ENCODE measurements around the gene BLM. TPM values are rescaled to one million over a fixed set of nuclear protein-coding genes. Genes with fewer than 3 reads are reported as not detected.

BLM gene
- total and polyA plus RNA-seq, 5 donors: 8.1 to 45.3 (median 22.9) TPM

- Histone ChIP-seq H3K27ac (ENCODE audit: low read length) (no peak overlapping the region), H3K9me3 (ENCODE audit: control insufficient read depth, low read length) (no peaks in the 10 kb centered on the region), H3K4me1 (ENCODE audit: control insufficient read depth, insufficient read depth, low read length) (peaks cover 5% of the 10 kb centered on the region), H3K4me3 (ENCODE audit: low read length) (no peak overlapping the region), H3K27me3 (ENCODE audit: control insufficient read depth, insufficient read depth) (no peaks in the 10 kb centered on the region)
- ATAC-seq (no peak), DNase-seq (no peak)
- 86% methylated on average over 10 of the region's 10 CpGs for WGBS
- intact Hi-C loops (cut with DNase I): no loop called here
Observed at GRCh38 chr15:90812171-90812957, 95.2 kb downstream of the BLM start.

DNA sequence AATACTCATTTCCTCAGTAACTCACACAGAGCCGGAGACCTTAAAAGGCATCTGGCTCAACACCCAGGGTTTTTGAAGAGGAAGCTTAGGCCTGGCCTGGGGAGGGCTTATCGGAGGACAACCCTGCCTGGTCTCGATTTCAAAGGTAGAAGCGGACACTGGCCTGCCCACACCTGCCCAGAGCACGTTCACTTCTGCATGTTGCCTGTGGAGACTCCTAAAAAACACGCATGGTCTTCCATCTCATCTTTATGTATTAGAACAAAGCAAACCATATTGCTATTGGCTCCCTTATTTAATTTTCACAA is 95.8 kb downstream of the BLM start:
- peaks cover 5% of the 10 kb centered on the region for H3K4me1 ChIP-seq (ENCODE audit: control insufficient read depth, insufficient read depth, low read length)
- H3K27ac ChIP-seq (ENCODE audit: low read length): no peak overlapping the region
- H3K27me3 ChIP-seq (ENCODE audit: control insufficient read depth, insufficient read depth): no peaks in the 10 kb centered on the region
- H3K4me3 ChIP-seq (ENCODE audit: low read length): no peak overlapping the region
- H3K9me3 ChIP-seq (ENCODE audit: control insufficient read depth, low read length): no peaks in the 10 kb centered on the region
- 90% methylated on average over 6 of the region's 6 CpGs for WGBS
- DNase-seq (no peak), ATAC-seq (no peak)
- intact Hi-C loops (cut with DNase I): no loop called here

GRCh38 chr15:90813796-90814190 is 96.6 kb downstream of the BLM start:
- Histone ChIP-seq H3K27me3 (ENCODE audit: control insufficient read depth, insufficient read depth) (no peaks in the 10 kb centered on the region), H3K4me1 (ENCODE audit: control insufficient read depth, insufficient read depth, low read length) (no peaks in the 10 kb centered on the region), H3K9me3 (ENCODE audit: control insufficient read depth, low read length) (no peaks in the 10 kb centered on the region), H3K27ac (ENCODE audit: low read length) (no peak overlapping the region), H3K4me3 (ENCODE audit: low read length) (no peak overlapping the region)
- DNase-seq: no peak
- no peak for ATAC-seq
- intact Hi-C loops (cut with DNase I): no loop called here
- 82% methylated on average over 2 of the region's 2 CpGs for WGBS

GRCh38 chr15:90814191-90814821 is 97.2 kb downstream of the BLM start:
- DNase-seq (no peak), ATAC-seq (peak in 1 of 2 donors; percentile 31)
- H3K4me3 ChIP-seq (ENCODE audit: low read length): no peak overlapping the region
- intact Hi-C loops (cut with DNase I): no loop called here
- H3K4me1 ChIP-seq (ENCODE audit: control insufficient read depth, insufficient read depth, low read length): no peaks in the 10 kb centered on the region
- H3K27ac ChIP-seq (ENCODE audit: low read length): no peak overlapping the region
- no peaks in the 10 kb centered on the region for H3K27me3 ChIP-seq (ENCODE audit: control insufficient read depth, insufficient read depth)
- WGBS: 74% methylated on average over 13 of the region's 13 CpGs
- no peaks in the 10 kb centered on the region for H3K9me3 ChIP-seq (ENCODE audit: control insufficient read depth, low read length)

DNA sequence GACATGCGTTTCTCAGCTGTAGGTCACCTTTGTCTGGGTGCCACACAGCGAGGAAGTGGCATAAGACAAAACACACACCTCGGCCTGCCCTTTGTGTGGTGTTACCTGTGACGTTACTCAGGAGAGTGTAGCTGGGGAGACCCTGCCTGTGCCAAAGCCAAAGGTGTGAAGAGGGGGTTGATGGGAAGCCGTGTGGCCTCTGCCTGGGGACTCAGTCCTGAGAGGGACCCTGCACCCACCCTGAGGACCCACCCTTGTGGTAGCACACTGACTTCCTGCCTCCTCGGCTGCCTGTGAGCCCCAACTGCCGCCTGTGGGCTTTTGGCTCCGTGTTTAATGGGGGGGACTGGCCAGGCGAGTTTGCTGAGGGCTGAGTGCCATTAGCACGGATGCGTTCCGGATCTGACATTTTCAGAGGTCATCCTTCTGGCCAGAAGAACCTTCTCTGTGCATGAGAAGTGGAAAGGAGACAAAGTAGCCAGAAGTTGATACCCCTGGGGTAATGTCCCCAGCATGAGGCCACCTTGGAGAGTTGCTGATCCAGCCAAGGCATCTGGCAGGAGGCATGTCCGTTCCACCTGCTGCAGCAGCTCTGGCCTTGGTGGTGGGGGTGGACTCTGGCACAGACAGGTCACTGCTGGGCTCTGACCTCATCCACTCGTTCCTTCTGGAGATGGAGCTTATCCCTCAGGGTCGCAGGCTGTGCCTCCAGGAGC is 99.4 kb downstream of the BLM start:
- DNase-seq (no peak), ATAC-seq (no peak)
- 91% methylated on average over 15 of the region's 15 CpGs for WGBS
- H3K9me3 ChIP-seq (ENCODE audit: control insufficient read depth, low read length): no peaks in the 10 kb centered on the region
- H3K4me1 ChIP-seq (ENCODE audit: control insufficient read depth, insufficient read depth, low read length): no peaks in the 10 kb centered on the region
- H3K27ac ChIP-seq (ENCODE audit: low read length): no peak overlapping the region
- H3K4me3 ChIP-seq (ENCODE audit: low read length): no peak overlapping the region
- no peaks in the 10 kb centered on the region for H3K27me3 ChIP-seq (ENCODE audit: control insufficient read depth, insufficient read depth)
- intact Hi-C loops (cut with DNase I): no loop called here

DNA sequence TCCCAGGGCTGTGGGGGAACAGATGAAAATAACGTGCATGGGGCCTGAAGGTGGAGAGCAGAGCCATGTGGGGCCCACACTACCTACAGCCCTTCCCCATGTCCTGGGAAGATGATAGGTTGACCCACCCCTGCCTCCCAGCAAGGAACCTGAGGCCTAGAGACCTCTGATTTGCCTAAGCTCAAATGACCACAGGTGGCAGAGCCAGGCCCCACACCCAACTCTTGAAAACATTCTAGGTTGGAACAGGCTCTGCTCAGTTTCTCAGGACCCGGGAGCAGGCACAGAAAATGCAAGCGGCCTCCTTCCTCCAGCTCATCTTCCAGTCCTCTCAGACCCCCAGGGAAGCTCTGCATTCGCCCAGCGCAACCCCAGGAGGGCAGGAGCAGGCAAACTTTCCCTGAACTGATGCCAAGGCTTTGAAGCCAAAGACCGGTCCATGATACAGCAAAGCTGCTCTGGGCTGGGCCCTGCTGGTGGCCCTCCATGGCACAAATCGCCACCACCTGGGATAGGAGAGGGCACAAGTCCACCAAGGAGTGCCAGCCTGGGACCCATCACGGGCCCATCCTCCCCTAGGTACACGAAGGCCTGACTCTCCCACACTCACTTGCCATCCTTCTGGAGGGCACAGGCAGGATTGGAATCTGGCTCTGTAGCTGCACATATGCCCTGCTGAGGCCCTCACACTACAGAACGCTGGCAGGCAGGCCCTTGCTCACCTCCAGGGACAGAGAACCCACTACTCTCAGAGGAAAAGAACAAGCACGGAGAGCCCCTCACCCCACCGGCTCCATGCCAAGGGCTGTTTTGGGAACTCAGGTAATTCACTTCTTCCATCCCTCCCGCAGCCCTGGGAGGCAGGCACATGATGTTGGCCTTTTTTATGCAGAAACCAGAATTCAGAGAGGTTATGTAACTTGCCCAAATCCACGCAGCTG is 100.2 kb downstream of the BLM start:
- H3K9me3 ChIP-seq (ENCODE audit: control insufficient read depth, low read length): no peaks in the 10 kb centered on the region
- H3K4me3 ChIP-seq (ENCODE audit: low read length): no peak overlapping the region
- ATAC-seq: no peak
- intact Hi-C loops (cut with DNase I): no loop called here
- H3K27me3 ChIP-seq (ENCODE audit: control insufficient read depth, insufficient read depth): no peaks in the 10 kb centered on the region
- WGBS: 83% methylated on average over 14 of the region's 14 CpGs
- no peak overlapping the region for H3K27ac ChIP-seq (ENCODE audit: low read length)
- DNase-seq: no peak
- no peaks in the 10 kb centered on the region for H3K4me1 ChIP-seq (ENCODE audit: control insufficient read depth, insufficient read depth, low read length)

DNA sequence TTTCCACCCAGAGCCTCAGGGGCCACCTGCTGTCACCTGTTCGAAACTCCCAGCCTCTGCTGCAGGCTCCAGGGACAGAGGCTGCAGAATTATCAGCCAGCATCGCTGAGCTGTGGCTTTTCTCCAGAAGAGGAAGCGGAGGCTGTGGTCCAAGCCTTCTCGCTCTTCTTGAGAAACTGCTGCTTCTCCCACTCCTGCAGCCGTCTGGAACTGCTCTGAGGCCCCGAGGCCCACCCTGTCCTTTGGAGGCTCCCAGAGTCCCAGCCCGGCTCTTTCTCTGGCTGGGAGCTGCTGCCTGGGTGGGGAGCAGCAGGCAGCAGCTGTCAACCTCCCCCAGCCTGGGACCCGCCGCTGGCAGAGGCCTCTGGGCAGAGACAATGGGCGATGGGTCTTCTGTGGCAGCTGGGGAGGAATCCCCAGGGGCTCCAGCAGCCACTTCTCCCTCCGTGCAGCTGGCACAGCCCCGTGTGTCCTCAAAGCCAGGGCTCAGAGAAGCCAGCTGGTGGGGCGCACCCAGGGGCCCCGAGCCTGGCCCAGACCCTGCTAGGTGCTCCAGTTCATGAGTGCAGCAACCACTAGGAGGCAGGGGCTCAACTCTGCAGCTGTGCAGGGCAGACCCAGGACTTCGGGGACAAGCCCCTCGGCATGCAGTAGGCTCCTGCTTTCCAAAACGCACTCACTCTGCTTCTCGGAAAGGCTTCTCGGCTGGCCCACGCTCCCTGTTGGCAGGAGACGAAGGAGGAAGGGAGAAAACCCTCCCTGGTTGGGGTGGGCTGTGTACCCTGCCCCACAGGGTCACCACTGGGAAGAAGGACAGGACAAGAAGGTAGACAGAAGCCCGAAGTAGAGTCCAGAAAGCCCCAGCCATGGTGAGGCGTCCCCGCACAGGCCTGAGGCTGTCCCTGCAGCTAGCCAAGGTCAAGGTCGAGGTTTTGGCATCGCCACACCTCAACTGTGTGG is 101.4 kb downstream of the BLM start:
- intact Hi-C loops (cut with DNase I): no loop called here
- H3K4me3 ChIP-seq (ENCODE audit: low read length): no peak overlapping the region
- peak in 1 of 3 donors; percentile 68 for DNase-seq
- no peak overlapping the region for H3K27ac ChIP-seq (ENCODE audit: low read length)
- no peaks in the 10 kb centered on the region for H3K27me3 ChIP-seq (ENCODE audit: control insufficient read depth, insufficient read depth)
- peak; percentile 12 to 42 for ATAC-seq
- 59% methylated on average over 26 of the region's 26 CpGs for WGBS
- H3K9me3 ChIP-seq (ENCODE audit: control insufficient read depth, low read length): no peaks in the 10 kb centered on the region
- H3K4me1 ChIP-seq (ENCODE audit: control insufficient read depth, insufficient read depth, low read length): no peaks in the 10 kb centered on the region

- DNase-seq (no peak), ATAC-seq (peak; percentile 52 to 64)
- H3K9me3 ChIP-seq (ENCODE audit: control insufficient read depth, low read length): no peaks in the 10 kb centered on the region
- 90% methylated on average over 6 of the region's 6 CpGs for WGBS
- no peak overlapping the region for H3K27ac ChIP-seq (ENCODE audit: low read length)
- H3K4me3 ChIP-seq (ENCODE audit: low read length): no peak overlapping the region
- intact Hi-C loops (cut with DNase I): no loop called here
- no peaks in the 10 kb centered on the region for H3K4me1 ChIP-seq (ENCODE audit: control insufficient read depth, insufficient read depth, low read length)
- H3K27me3 ChIP-seq (ENCODE audit: control insufficient read depth, insufficient read depth): no peaks in the 10 kb centered on the region
Observed at GRCh38 chr15:90819390-90819789, 102.2 kb downstream of the BLM start.

DNA sequence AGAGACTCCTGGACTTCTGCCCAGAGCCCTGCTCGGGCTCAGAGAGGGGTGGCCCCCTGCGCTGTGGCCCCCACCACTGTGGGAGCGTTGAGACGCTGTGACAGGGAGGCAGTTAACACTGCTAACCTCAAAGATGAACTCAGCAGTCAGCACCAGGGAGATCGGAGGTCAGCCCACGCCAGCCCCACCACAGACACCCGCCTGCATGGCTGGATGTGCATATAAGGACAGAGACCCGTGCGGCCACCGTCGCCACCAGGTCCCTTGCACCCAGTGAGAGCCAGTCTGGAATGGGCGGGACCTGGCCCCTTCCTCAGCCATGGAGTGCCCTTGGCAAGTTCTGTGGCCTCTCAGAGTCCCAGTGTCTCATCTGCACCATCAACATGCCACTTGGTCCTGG is 102.7 kb downstream of the BLM start:
- Histone ChIP-seq H3K9me3 (ENCODE audit: control insufficient read depth, low read length) (no peaks in the 10 kb centered on the region), H3K27ac (ENCODE audit: low read length) (no peak overlapping the region), H3K4me1 (ENCODE audit: control insufficient read depth, insufficient read depth, low read length) (no peaks in the 10 kb centered on the region), H3K27me3 (ENCODE audit: control insufficient read depth, insufficient read depth) (no peaks in the 10 kb centered on the region), H3K4me3 (ENCODE audit: low read length) (no peak overlapping the region)
- WGBS: 67% methylated on average over 12 of the region's 12 CpGs
- DNase-seq (no peak), ATAC-seq (peak; percentile 5 to 6)
- intact Hi-C loops (cut with DNase I): no loop called here

- no peaks in the 10 kb centered on the region for H3K9me3 ChIP-seq (ENCODE audit: control insufficient read depth, low read length)
- H3K4me1 ChIP-seq (ENCODE audit: control insufficient read depth, insufficient read depth, low read length): no peaks in the 10 kb centered on the region
- no peaks in the 10 kb centered on the region for H3K27me3 ChIP-seq (ENCODE audit: control insufficient read depth, insufficient read depth)
- H3K27ac ChIP-seq (ENCODE audit: low read length): no peak overlapping the region
- WGBS: 94% methylated on average over 7 of the region's 7 CpGs
- no peak overlapping the region for H3K4me3 ChIP-seq (ENCODE audit: low read length)
- ATAC-seq: no peak
- intact Hi-C loops (cut with DNase I): no loop called here
- no peak for DNase-seq
Observed at GRCh38 chr15:90820481-90820880, 103.3 kb downstream of the BLM start.

Data from right cardiac atrium (tissue), 5 donors.